Fibroblast of the aortic adventitia (primary cell): ENCODE data around the gene TFIP11. TPM values are rescaled to one million over a fixed set of nuclear protein-coding genes. Genes with fewer than 3 reads are reported as not detected.

Experiments used
- DNase-seq: peaks from one replicate; pipeline ENCODE4 v3.0.0-alpha.2; 2010; ENCODE audit warnings: low read depth
- H3K4me3 ChIP-seq: 2 replicates; pipeline ENCODE4 v1.5.1; 2011; ENCODE audit warnings: low read depth, mild to moderate bottlenecking, control low read depth, low read length, moderate library complexity
- total RNA-seq: library from RNA; depleted of rRNA; stranded (reverse); fragments of >200 nt; gene quantifications from 2 replicates; pipeline ENCODE4 v1.2.3, GENCODE V29; 2012; ENCODE audit warnings: low replicate concordance
- TF ChIP-seq, protein P1 (sequence below): IDR thresholded peaks from 2 replicates; pipeline ENCODE4 v1.5.1; 2011; ENCODE audit warnings: mild to moderate bottlenecking, low read length, control low read depth, inconsistent platforms; ENCODE audit not compliant: insufficient read depth

Gene TFIP11
- total RNA-seq, 1 donor: 25.4 TPM

DNA sequence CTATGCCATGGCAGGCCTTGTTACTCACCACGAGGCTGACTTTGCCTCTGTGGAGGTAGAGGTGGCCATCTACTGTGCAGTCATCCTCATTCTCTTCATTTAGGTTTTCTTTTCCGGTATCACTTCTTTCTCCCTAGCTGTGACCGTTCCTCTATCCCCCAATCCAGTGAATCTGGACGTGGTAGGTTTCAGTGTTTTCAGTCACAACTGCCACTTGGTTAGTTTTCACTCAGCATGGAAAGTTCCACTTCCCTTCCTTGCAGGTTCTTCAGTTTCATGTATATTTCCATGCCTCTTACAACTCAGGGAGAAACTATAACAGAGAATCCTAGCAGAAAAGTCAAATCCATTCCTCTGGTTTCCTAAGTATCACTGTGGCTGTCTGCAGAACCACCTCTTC lies 30.6 kb downstream of the TFIP11 start:
- no peak for DNase-seq
- H3K4me3 ChIP-seq: no peak overlapping the region
- TF ChIP-seq, protein P1, sequence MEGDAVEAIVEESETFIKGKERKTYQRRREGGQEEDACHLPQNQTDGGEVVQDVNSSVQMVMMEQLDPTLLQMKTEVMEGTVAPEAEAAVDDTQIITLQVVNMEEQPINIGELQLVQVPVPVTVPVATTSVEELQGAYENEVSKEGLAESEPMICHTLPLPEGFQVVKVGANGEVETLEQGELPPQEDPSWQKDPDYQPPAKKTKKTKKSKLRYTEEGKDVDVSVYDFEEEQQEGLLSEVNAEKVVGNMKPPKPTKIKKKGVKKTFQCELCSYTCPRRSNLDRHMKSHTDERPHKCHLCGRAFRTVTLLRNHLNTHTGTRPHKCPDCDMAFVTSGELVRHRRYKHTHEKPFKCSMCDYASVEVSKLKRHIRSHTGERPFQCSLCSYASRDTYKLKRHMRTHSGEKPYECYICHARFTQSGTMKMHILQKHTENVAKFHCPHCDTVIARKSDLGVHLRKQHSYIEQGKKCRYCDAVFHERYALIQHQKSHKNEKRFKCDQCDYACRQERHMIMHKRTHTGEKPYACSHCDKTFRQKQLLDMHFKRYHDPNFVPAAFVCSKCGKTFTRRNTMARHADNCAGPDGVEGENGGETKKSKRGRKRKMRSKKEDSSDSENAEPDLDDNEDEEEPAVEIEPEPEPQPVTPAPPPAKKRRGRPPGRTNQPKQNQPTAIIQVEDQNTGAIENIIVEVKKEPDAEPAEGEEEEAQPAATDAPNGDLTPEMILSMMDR: no peak

DNA sequence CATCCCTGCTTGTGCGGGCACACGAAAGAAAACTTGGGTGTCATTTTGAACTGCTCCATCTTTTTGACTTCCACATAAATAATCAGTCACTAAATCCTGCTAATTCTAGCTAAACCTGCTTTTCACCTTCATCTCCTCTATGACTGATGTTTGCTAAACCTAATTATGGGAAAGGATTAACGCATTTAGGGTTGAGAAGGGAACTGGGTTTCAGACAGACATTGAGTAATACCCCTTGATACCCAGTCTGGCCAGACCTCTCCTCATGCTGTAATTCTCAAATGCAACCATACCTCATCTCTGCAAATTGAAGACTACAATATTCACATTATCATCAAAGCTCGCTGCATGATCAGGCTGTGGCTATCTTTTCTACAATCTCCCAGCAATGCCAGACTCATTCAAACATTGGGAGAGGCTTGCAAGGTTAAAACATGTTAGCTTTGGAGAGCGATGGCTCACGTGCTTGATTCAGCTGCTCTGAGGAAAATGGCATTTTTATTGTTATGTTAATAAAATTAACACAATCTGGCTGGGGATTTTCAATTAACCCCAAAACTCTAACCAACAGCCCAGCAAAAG lies 31.1 kb downstream of the TFIP11 start:
- no peak for DNase-seq
- TF ChIP-seq, protein P1: no peak
- H3K4me3 ChIP-seq: no peak overlapping the region

DNA sequence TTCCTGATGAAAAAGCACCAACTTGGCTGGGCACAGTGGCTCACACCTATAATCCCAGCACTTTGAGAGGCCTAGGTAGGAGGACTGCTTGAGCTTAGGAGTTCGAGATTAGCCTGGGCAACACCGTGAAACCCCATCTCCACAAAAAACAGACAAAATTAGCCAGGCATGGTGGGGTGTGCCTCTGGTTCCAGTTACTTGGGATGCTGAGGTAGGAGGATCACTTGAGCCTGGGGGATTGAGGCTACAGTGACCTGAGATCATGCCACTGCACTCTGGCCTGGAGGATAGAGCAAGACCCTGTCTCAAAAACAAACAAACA lies 31.7 kb downstream of the TFIP11 start:
- DNase-seq: no peak
- H3K4me3 ChIP-seq: no peak overlapping the region
- TF ChIP-seq, protein P1: no peak

DNA sequence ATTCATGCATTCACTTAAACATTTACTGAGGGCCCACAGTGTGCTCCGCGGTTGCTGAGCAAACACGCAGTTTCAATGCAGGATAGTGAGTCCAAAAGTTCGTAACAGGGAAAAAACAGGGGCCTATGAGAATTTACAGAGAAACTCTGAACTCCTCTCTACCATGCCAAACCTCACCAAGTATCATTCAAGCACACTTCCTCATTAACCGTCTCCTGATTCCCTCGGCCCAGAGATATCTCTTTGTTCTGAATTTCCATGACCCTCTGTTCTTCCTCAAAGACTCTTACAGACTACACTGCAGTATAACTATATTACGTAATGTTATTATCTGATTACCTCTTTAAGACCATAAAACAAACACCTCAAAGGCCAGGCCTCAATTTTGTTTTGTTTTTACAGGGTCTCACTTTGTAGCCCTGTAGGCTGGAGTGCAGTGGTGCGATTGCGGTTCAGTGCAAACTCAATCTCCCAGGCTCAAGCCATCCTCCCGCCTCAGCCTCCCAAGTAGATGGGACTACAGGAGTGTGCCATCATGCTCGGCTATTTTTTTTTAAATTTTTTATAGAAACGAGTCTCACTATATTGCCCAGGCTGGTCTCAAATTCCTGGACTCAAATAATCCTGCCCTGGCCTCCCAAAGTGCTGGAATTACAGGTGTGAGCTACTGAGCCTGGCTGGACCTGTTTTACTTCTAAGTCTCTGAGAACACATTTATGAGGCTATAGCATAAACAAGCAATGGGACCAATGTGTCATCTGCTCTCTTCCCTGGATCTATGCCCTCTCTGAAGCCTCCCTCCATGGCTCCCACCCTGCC lies 32.3 kb downstream of the TFIP11 start:
- TF ChIP-seq, protein P1: no peak
- no peak overlapping the region for H3K4me3 ChIP-seq
- no peak for DNase-seq

DNA sequence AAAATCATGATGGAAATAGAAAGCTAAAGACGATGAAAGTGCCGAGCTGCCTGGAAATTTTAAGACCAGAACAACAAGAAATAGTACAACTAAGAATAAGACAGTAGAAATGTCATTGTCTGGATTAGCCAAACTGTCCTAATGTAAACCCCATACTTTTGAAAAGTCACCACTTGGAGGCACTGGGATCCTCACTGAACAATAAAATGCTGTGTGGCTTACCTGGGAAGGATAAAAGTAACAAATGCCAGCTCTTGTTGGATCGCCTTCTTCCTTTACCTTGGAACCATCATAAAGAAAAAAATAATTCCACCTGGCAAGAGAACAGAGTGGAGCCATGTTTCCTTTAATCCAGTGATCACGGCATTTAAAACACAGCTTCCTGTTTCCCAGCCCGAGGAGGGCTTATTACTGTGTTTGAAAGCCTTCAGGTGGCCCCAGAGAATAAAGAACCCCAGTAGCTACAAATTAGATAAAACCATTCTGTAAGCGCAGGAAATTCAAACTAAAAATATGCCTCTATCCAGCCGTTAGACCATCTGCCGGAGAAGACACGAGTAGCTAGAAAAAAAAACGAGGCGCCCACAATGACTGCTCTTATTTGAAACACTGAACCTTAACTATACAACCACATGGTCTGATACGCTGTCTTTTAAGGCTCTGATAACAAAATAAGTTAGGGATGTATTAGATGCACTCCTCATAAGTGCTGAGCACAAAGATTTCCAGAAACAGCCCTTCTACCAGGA lies 33.1 kb downstream of the TFIP11 start:
- no peak for DNase-seq
- H3K4me3 ChIP-seq: no peak overlapping the region
- TF ChIP-seq, protein P1: no peak

DNA sequence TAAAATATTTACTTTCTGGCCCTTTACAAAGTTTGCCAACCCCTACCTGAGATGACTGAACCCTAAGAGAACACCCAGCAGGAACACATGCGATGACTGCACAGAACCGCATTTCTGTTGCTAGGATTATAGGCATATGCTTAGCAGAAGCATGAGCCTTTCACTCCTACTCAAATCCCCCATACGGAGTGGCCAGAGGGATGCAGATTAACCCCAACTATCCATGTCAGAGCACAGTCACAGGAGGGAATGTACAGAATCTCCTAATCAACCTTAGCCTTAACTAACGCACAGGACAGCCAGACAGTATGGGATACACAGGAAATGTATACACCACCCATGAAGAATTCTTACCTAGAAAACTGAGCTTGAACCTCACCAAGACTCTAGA lies 34.9 kb downstream of the TFIP11 start:
- no peak for DNase-seq
- TF ChIP-seq, protein P1: no peak
- no peak overlapping the region for H3K4me3 ChIP-seq
